Measurements from ENCODE around the gene NUMBL. TPM values are rescaled to one million over a fixed set of nuclear protein-coding genes. Genes with fewer than 3 reads are reported as not detected.

NUMBL gene
- total and polyA plus RNA-seq, 2 of the 8 experiments (the other 6 are each of a cell fraction or from before 2014, with no cell fraction given): 13.5 to 24.8 TPM

- H4K91ac ChIP-seq (replicated peaks; ENCODE audit: insufficient read length, low read length): no peak overlapping the region
- H3K79me1 ChIP-seq (ENCODE audit: low read depth, low read length): peaks cover 7% of the 10 kb centered on the region
- no peak overlapping the region for H3K27ac ChIP-seq (ENCODE audit: low read depth, low read length)
- H3K14ac ChIP-seq (ENCODE audit: insufficient read length): no peak overlapping the region
- CTCF ChIA-PET (ENCODE audit: partially characterized antibody): interaction anchor here (0.9 to 3.2 kb wide), 7 partner anchors 9 to 114 kb away, joined by 3 to 15 read pairs (median 3); no protein-coding TSS in a partner anchor
- no peaks in the 10 kb centered on the region for H3K27me3 ChIP-seq (replicated peaks in 1 of 4; ENCODE audit: control insufficient read depth in 3 of 4, extremely low read depth in 1 of 4, insufficient read depth in 3 of 4, low read length in 3 of 4)
- no peak overlapping the region for H2BK20ac ChIP-seq (ENCODE audit: low read length)
- H3K4ac ChIP-seq (replicated peaks; ENCODE audit: insufficient read length, low read depth, low read length): no peak overlapping the region
- WGBS, 2 experiments (ENCODE audit: extremely low coverage in 1 of 2, insufficient coverage in 1 of 2, insufficient read length in 1 of 2, insufficient replicate concordance in 2 of 2, low coverage in 1 of 2, low lambda C conversion rate in 2 of 2, missing lambda C conversion rate in 1 of 2): 92% methylated on average over 11 of the region's 11 CpGs; no CpG with 5 or more reads in 1 of the 2 experiments
- DNase-seq (ENCODE audit: low read depth in 1 of 2, low spot score in 2 of 2): no peak
- peaks cover 0 to 14% (median 8%) of the 10 kb centered on the region in 4 experiments; a peak in 5 of 8 replicates for H3K36me3 ChIP-seq (ENCODE audit: control insufficient read depth in 2 of 4, insufficient read depth in 4 of 4, low read length in 3 of 4)
- peaks cover 9% of the 10 kb centered on the region; the same call in 1 of the 2 replicates for H3K23me2 ChIP-seq (ENCODE audit: low read depth, low read length)
- no peak overlapping the region for H3K23ac ChIP-seq (ENCODE audit: insufficient read length)
- H2BK5ac ChIP-seq (ENCODE audit: low read depth, low read length): no peak overlapping the region
- H3K9ac ChIP-seq (replicated peaks in 1 of 4; ENCODE audit: extremely low read depth in 1 of 4, low read depth in 3 of 4, low read length in 3 of 4): no peak overlapping the region
- peaks cover 0 to 25% (median 15%) of the 10 kb centered on the region in 4 experiments; a peak in 6 of 7 replicates for H3K4me1 ChIP-seq (replicated peaks in 1 of 4; ENCODE audit: control insufficient read depth in 3 of 4, insufficient read depth in 4 of 4, low read length in 3 of 4)
- no peak overlapping the region for H2BK120ac ChIP-seq (replicated peaks; ENCODE audit: low read depth, low read length)
- H4K5ac ChIP-seq (ENCODE audit: insufficient read length, low read depth, low read length): no peak overlapping the region
- no peak overlapping the region for H3K4me2 ChIP-seq (ENCODE audit: insufficient read depth in 1 of 2, low read depth in 2 of 2, low read length in 2 of 2)
- H2AFZ ChIP-seq (ENCODE audit: low read length): no peak overlapping the region
- no peak overlapping the region for H2AK5ac ChIP-seq (ENCODE audit: low read depth, low read length)
- H3K9me3 ChIP-seq (ENCODE audit: insufficient read depth in 2 of 2, low read depth in 1 of 2, low read length in 1 of 2): no peaks in the 10 kb centered on the region
- no peak for FAIRE-seq
- no peak overlapping the region for H4K8ac ChIP-seq (ENCODE audit: extremely low read depth, insufficient read depth, low read length)
- H3K79me2 ChIP-seq (ENCODE audit: control insufficient read depth in 1 of 2, insufficient read depth in 2 of 2, low read length in 2 of 2): peaks cover 0 to 17% of the 10 kb centered on the region in 2 experiments; a peak in 3 of 4 replicates
- no peak overlapping the region for H3K56ac ChIP-seq (replicated peaks; ENCODE audit: insufficient read length, low read depth, low read length)
- no peak overlapping the region for H2BK12ac ChIP-seq (ENCODE audit: low read depth, low read length)
- POLR2A ChIA-PET (ENCODE audit: partially characterized antibody): interaction anchor here (1.0 to 1.5 kb wide), 5 partner anchors 9 to 85 kb away, joined by 3 to 5 read pairs (median 4); no protein-coding TSS in a partner anchor
- H4K20me1 ChIP-seq (replicated peaks in 1 of 2; ENCODE audit: control insufficient read depth in 1 of 2, insufficient read depth in 2 of 2, low read length in 2 of 2): peaks cover 0 to 8% of the 10 kb centered on the region in 2 experiments
- H3K18ac ChIP-seq (ENCODE audit: extremely low read depth, low read length): no peak overlapping the region
- no peak overlapping the region for H2BK15ac ChIP-seq (ENCODE audit: low read length)
- H3K4me3 ChIP-seq (ENCODE audit: extremely low read depth in 1 of 4, insufficient read depth in 2 of 4, low read depth in 3 of 4, low read length in 4 of 4): no peak overlapping the region
- no peak for TF ChIP-seq POU5F1 (IDR thresholded peaks at IDR 0.05; ENCODE audit: low read depth, low read length)
- TF ChIP-seq CBX5 (IDR thresholded peaks at IDR 0.05; ENCODE audit: low read depth, low read length): no peak
- no peak for TF ChIP-seq CHD2 (IDR thresholded peaks at IDR 0.05; ENCODE audit: low read length)
- TF ChIP-seq RXRA (IDR thresholded peaks at IDR 0.05; ENCODE audit: insufficient read depth, low read depth, low read length): no peak
- no peak for TF ChIP-seq ASH2L (IDR thresholded peaks at IDR 0.05; ENCODE audit: low read length)
- TF ChIP-seq ATF2 (IDR thresholded peaks at IDR 0.05; ENCODE audit: low read length): no peak
- no peak for TF ChIP-seq SIN3A (conservative IDR thresholded peaks at IDR 0.05 in 1 of 2, IDR thresholded peaks at IDR 0.05 in 1 of 2; ENCODE audit: low read depth in 1 of 2, low read length in 2 of 2)
- TF ChIP-seq SP2 (IDR thresholded peaks at IDR 0.05; ENCODE audit: low read length): no peak
- TF ChIP-seq E2F6 (IDR thresholded peaks at IDR 0.05): no peak
- TF ChIP-seq SP1 (IDR thresholded peaks at IDR 0.05; ENCODE audit: low read depth, low read length): no peak
- no peak for TF ChIP-seq MAFK (IDR thresholded peaks at IDR 0.05; ENCODE audit: low read depth, low read length)
These were observed 2.8 kb upstream of the NUMBL start for GRCh38 chr19:40693150-40693788.
